Rectal smooth muscle tissue (tissue), 1 donor: Measurements from ENCODE around the gene SARM1.

Experiments
- H3K27ac ChIP-seq: one replicate; pipeline ENCODE4 v1.7.0; 2013; ENCODE audit warnings: low read depth, low read length, inconsistent platforms
- H3K27me3 ChIP-seq: one replicate; pipeline ENCODE4 v1.7.0; 2013; ENCODE audit warnings: low read length; ENCODE audit not compliant: control insufficient read depth, insufficient read depth
- H3K36me3 ChIP-seq: one replicate; pipeline ENCODE4 v1.7.0; 2013; ENCODE audit warnings: low read length; ENCODE audit not compliant: control insufficient read depth, insufficient read depth
- H3K4me1 ChIP-seq: one replicate; pipeline ENCODE4 v1.7.0; 2013; ENCODE audit warnings: low read length; ENCODE audit not compliant: control insufficient read depth, insufficient read depth
- H3K4me3 ChIP-seq: one replicate; pipeline ENCODE4 v1.7.0; 2013; ENCODE audit warnings: low read length
- H3K9ac ChIP-seq: one replicate; pipeline ENCODE4 v1.7.0; 2013; ENCODE audit warnings: low read length

SARM1 gene

GRCh38 chr17:28404812-28405570 lies 33.5 kb downstream of the SARM1 start:
- no peak overlapping the region for H3K27ac ChIP-seq
- no peaks in the 10 kb centered on the region for H3K36me3 ChIP-seq
- peak overlapping the region; percentile 74 for H3K4me3 ChIP-seq
- H3K9ac ChIP-seq: peak overlapping the region; percentile 16
- H3K4me1 ChIP-seq: peaks cover 8% of the 10 kb centered on the region
- H3K27me3 ChIP-seq: no peaks in the 10 kb centered on the region

- H3K9ac ChIP-seq: peak within 1 kb of the TSS; percentile 16
- H3K4me1 ChIP-seq: peaks cover 8% of the 10 kb centered on the region
- H3K27ac ChIP-seq: no peak within 1 kb of the TSS
- H3K36me3 ChIP-seq: no peaks in the 10 kb centered on the region
- H3K27me3 ChIP-seq: no peaks in the 10 kb centered on the region
- peak within 1 kb of the TSS; percentile 74 for H3K4me3 ChIP-seq
These were observed 34.4 kb downstream of the SARM1 start, which contains the start of gene SLC46A1 for GRCh38 chr17:28405632-28406472. SLC46A1 (minus strand) TSS chr17:28406212; CDS start chr17:28406114, 98 bp downstream.

GRCh38 chr17:28406473-28406814 lies 35.0 kb downstream of the SARM1 start:
- Histone ChIP-seq H3K27me3 (no peaks in the 10 kb centered on the region), H3K9ac (no peak overlapping the region), H3K36me3 (no peaks in the 10 kb centered on the region), H3K27ac (no peak overlapping the region), H3K4me1 (peaks cover 8% of the 10 kb centered on the region), H3K4me3 (peak overlapping the region; percentile 74)

GRCh38 chr17:28407130-28407973 lies 35.9 kb downstream of the SARM1 start:
- no peak overlapping the region for H3K4me3 ChIP-seq
- H3K27me3 ChIP-seq: no peaks in the 10 kb centered on the region
- peaks cover 8% of the 10 kb centered on the region for H3K4me1 ChIP-seq
- no peak overlapping the region for H3K27ac ChIP-seq
- no peak overlapping the region for H3K9ac ChIP-seq
- no peaks in the 10 kb centered on the region for H3K36me3 ChIP-seq

- Histone ChIP-seq H3K9ac (no peak overlapping the region), H3K36me3 (no peaks in the 10 kb centered on the region), H3K27ac (no peak overlapping the region), H3K27me3 (no peaks in the 10 kb centered on the region), H3K4me3 (no peak overlapping the region), H3K4me1 (peaks cover 8% of the 10 kb centered on the region)
These were observed 36.4 kb downstream of the SARM1 start for GRCh38 chr17:28407974-28408306.

GRCh38 chr17:28412099-28412498 lies 40.6 kb downstream of the SARM1 start:
- Histone ChIP-seq H3K27ac (no peak overlapping the region), H3K27me3 (no peaks in the 10 kb centered on the region), H3K4me3 (no peak overlapping the region), H3K9ac (no peak overlapping the region), H3K36me3 (no peaks in the 10 kb centered on the region), H3K4me1 (no peaks in the 10 kb centered on the region)

GRCh38 chr17:28413804-28414203 lies 42.3 kb downstream of the SARM1 start:
- Histone ChIP-seq H3K36me3 (no peaks in the 10 kb centered on the region), H3K27me3 (no peaks in the 10 kb centered on the region), H3K4me1 (no peaks in the 10 kb centered on the region), H3K27ac (no peak overlapping the region), H3K4me3 (no peak overlapping the region), H3K9ac (no peak overlapping the region)

GRCh38 chr17:28415886-28416285 lies 44.4 kb downstream of the SARM1 start:
- Histone ChIP-seq H3K9ac (no peak overlapping the region), H3K36me3 (no peaks in the 10 kb centered on the region), H3K27ac (no peak overlapping the region), H3K4me3 (no peak overlapping the region), H3K27me3 (no peaks in the 10 kb centered on the region), H3K4me1 (no peaks in the 10 kb centered on the region)

GRCh38 chr17:28416703-28417311 lies 45.3 kb downstream of the SARM1 start:
- Histone ChIP-seq H3K27ac (no peak overlapping the region), H3K36me3 (no peaks in the 10 kb centered on the region), H3K27me3 (no peaks in the 10 kb centered on the region), H3K4me1 (no peaks in the 10 kb centered on the region), H3K4me3 (no peak overlapping the region), H3K9ac (no peak overlapping the region)

- Histone ChIP-seq H3K4me1 (no peaks in the 10 kb centered on the region), H3K9ac (no peak overlapping the region), H3K27ac (no peak overlapping the region), H3K27me3 (no peaks in the 10 kb centered on the region), H3K36me3 (no peaks in the 10 kb centered on the region), H3K4me3 (no peak overlapping the region)
These were observed 50.4 kb downstream of the SARM1 start for GRCh38 chr17:28421787-28422305.

GRCh38 chr17:28425206-28425605 lies 53.7 kb downstream of the SARM1 start:
- no peaks in the 10 kb centered on the region for H3K36me3 ChIP-seq
- no peak overlapping the region for H3K27ac ChIP-seq
- no peaks in the 10 kb centered on the region for H3K4me1 ChIP-seq
- H3K4me3 ChIP-seq: no peak overlapping the region
- no peak overlapping the region for H3K9ac ChIP-seq
- no peaks in the 10 kb centered on the region for H3K27me3 ChIP-seq

- H3K9ac ChIP-seq: no peak overlapping the region
- no peaks in the 10 kb centered on the region for H3K4me1 ChIP-seq
- H3K27ac ChIP-seq: no peak overlapping the region
- no peak overlapping the region for H3K4me3 ChIP-seq
- no peaks in the 10 kb centered on the region for H3K27me3 ChIP-seq
- no peaks in the 10 kb centered on the region for H3K36me3 ChIP-seq
These were observed 54.6 kb downstream of the SARM1 start for GRCh38 chr17:28426081-28426519.
